ENCODE data around the gene PCK1. TPM values are rescaled to one million over a fixed set of nuclear protein-coding genes. Genes with fewer than 3 reads are reported as not detected.

The PCK1 gene
- total RNA-seq, 1 experiment from 2014 or later, result not detected

GRCh38 chr20:57588596-57588995, 27.7 kb downstream of the PCK1 start:
- H3K36me3 ChIP-seq, result no peaks in the 10 kb centered on the region
- no peaks in the 10 kb centered on the region; the same call in 1 of the 2 replicates for H3K27me3 ChIP-seq (replicated peaks)
- no peak overlapping the region for H3K4me3 ChIP-seq
- no peak overlapping the region for H3K27ac ChIP-seq
- H3K9me3 ChIP-seq (replicated peaks), result no peaks in the 10 kb centered on the region
- DNase-seq (ENCODE audit: low read depth in 1 of 2, low spot score in 2 of 2), result no peak
- no peaks in the 10 kb centered on the region for H3K4me1 ChIP-seq (replicated peaks)

- DNase-seq (ENCODE audit: low read depth in 1 of 2, low spot score in 2 of 2), result no peak
- H3K27ac ChIP-seq, result no peak overlapping the region
- H3K4me1 ChIP-seq (replicated peaks), result no peaks in the 10 kb centered on the region
- no peaks in the 10 kb centered on the region; the same call in 1 of the 2 replicates for H3K27me3 ChIP-seq (replicated peaks)
- H3K9me3 ChIP-seq (replicated peaks), result no peaks in the 10 kb centered on the region
- no peak overlapping the region for H3K4me3 ChIP-seq
- H3K36me3 ChIP-seq, result no peaks in the 10 kb centered on the region
Observed at GRCh38 chr20:57589123-57589727, 28.3 kb downstream of the PCK1 start.

GRCh38 chr20:57589728-57590484, 29.0 kb downstream of the PCK1 start:
- Histone ChIP-seq H3K4me1 (replicated peaks) (no peaks in the 10 kb centered on the region), H3K9me3 (replicated peaks) (no peaks in the 10 kb centered on the region), H3K4me3 (no peak overlapping the region), H3K27me3 (replicated peaks) (no peaks in the 10 kb centered on the region; the same call in 1 of the 2 replicates), H3K36me3 (no peaks in the 10 kb centered on the region), H3K27ac (no peak overlapping the region)
- no peak for DNase-seq (ENCODE audit: low read depth in 1 of 2, low spot score in 2 of 2)

GRCh38 chr20:57590485-57591288, 29.8 kb downstream of the PCK1 start:
- Histone ChIP-seq H3K27me3 (replicated peaks) (no peaks in the 10 kb centered on the region; the same call in 1 of the 2 replicates), H3K9me3 (replicated peaks) (no peaks in the 10 kb centered on the region), H3K4me1 (replicated peaks) (no peaks in the 10 kb centered on the region), H3K36me3 (no peaks in the 10 kb centered on the region), H3K4me3 (no peak overlapping the region), H3K27ac (no peak overlapping the region)
- no peak for DNase-seq (ENCODE audit: low read depth in 1 of 2, low spot score in 2 of 2)

GRCh38 chr20:57591289-57592229, 30.6 kb downstream of the PCK1 start:
- H3K36me3 ChIP-seq, result no peaks in the 10 kb centered on the region
- no peak overlapping the region for H3K4me3 ChIP-seq
- no peaks in the 10 kb centered on the region; the same call in 1 of the 2 replicates for H3K27me3 ChIP-seq (replicated peaks)
- DNase-seq (ENCODE audit: low read depth in 1 of 2, low spot score in 2 of 2), result no peak
- H3K9me3 ChIP-seq (replicated peaks), result no peaks in the 10 kb centered on the region
- no peak overlapping the region for H3K27ac ChIP-seq
- H3K4me1 ChIP-seq (replicated peaks), result no peaks in the 10 kb centered on the region

- Histone ChIP-seq H3K27ac (no peak overlapping the region), H3K27me3 (replicated peaks) (no peaks in the 10 kb centered on the region; the same call in 1 of the 2 replicates), H3K36me3 (no peaks in the 10 kb centered on the region), H3K4me1 (replicated peaks) (0 out of 2 replicates have a peak, but pooled peaks cover 3% of the 10 kb centered on the region), H3K9me3 (replicated peaks) (no peaks in the 10 kb centered on the region), H3K4me3 (no peak overlapping the region)
- no peak for DNase-seq (ENCODE audit: low read depth in 1 of 2, low spot score in 2 of 2)
Observed at GRCh38 chr20:57592263-57593092, 31.6 kb downstream of the PCK1 start.

GRCh38 chr20:57593134-57593886, 32.4 kb downstream of the PCK1 start:
- H3K27ac ChIP-seq, result no peak overlapping the region
- H3K9me3 ChIP-seq (replicated peaks), result no peaks in the 10 kb centered on the region
- H3K4me3 ChIP-seq, result no peak overlapping the region
- DNase-seq (ENCODE audit: low read depth in 1 of 2, low spot score in 2 of 2), result no peak
- H3K4me1 ChIP-seq (replicated peaks), result 0 out of 2 replicates have a peak, but pooled peaks cover 3% of the 10 kb centered on the region
- no peaks in the 10 kb centered on the region; the same call in 1 of the 2 replicates for H3K27me3 ChIP-seq (replicated peaks)
- no peaks in the 10 kb centered on the region for H3K36me3 ChIP-seq

GRCh38 chr20:57594092-57594951, 33.4 kb downstream of the PCK1 start:
- no peak overlapping the region for H3K4me3 ChIP-seq
- H3K27ac ChIP-seq, result no peak overlapping the region
- no peaks in the 10 kb centered on the region for H3K27me3 ChIP-seq (replicated peaks)
- peak in 1 of 2 experiments; percentile 37 for DNase-seq (ENCODE audit: low read depth in 1 of 2, low spot score in 2 of 2)
- no peaks in the 10 kb centered on the region for H3K9me3 ChIP-seq (replicated peaks)
- no peaks in the 10 kb centered on the region for H3K36me3 ChIP-seq
- H3K4me1 ChIP-seq (replicated peaks), result 0 out of 2 replicates have a peak, but pooled peaks cover 3% of the 10 kb centered on the region

GRCh38 chr20:57595041-57596030, 34.4 kb downstream of the PCK1 start:
- H3K27me3 ChIP-seq (replicated peaks), result no peaks in the 10 kb centered on the region
- DNase-seq (ENCODE audit: low read depth in 1 of 2, low spot score in 2 of 2), result no peak
- H3K27ac ChIP-seq, result no peak overlapping the region
- H3K36me3 ChIP-seq, result no peaks in the 10 kb centered on the region
- no peak overlapping the region for H3K4me3 ChIP-seq
- H3K4me1 ChIP-seq (replicated peaks), result 0 out of 2 replicates have a peak, but pooled peaks cover 3% of the 10 kb centered on the region
- H3K9me3 ChIP-seq (replicated peaks), result no peaks in the 10 kb centered on the region

GRCh38 chr20:57596358-57596757, 35.4 kb downstream of the PCK1 start:
- Histone ChIP-seq H3K4me1 (replicated peaks) (0 out of 2 replicates have a peak, but pooled peaks cover 3% of the 10 kb centered on the region), H3K27me3 (replicated peaks) (no peaks in the 10 kb centered on the region)

More at GRCh38 chr20:57596358-57596757, 35.4 kb downstream of the PCK1 start:
- Histone ChIP-seq H3K4me3 (no peak overlapping the region), H3K27ac (no peak overlapping the region), H3K9me3 (replicated peaks) (no peaks in the 10 kb centered on the region), H3K36me3 (no peaks in the 10 kb centered on the region)
- DNase-seq (ENCODE audit: low read depth in 1 of 2, low spot score in 2 of 2), result no peak
